GM21619 (cell line): ENCODE data around the gene USO1.
"Not testable (repeated sequence)": the region's sequence is repeated elsewhere in the genome, so short reads cannot be mapped to it uniquely, and the experiment has no call there.

Source experiments
- ATAC-seq: cut with Tn5 transposase; IDR thresholded peaks from one replicate; pipeline ENCODE4 v1.9.1; 2021; ENCODE audit not compliant: unreplicated experiment

Gene USO1

DNA sequence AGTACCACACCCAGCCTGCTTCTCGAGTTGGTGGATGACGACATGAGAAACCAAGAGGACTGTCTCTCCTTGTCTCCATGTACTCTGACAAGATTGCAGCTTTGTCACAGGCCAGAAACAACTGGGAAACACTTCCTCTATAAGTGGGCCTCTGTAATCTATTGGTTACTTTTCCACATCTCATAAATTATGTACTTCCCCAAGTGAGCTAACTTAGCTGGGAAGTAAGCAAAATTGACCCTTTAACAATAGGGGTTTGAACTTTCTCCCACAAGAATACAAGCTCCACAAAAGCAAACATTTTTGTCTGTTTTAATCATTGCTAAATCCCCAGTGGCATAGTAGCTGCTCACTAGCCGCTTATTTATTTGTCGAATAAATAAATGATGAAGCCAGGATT lies 14.1 kb upstream of the USO1 start:
- no peak for ATAC-seq

DNA sequence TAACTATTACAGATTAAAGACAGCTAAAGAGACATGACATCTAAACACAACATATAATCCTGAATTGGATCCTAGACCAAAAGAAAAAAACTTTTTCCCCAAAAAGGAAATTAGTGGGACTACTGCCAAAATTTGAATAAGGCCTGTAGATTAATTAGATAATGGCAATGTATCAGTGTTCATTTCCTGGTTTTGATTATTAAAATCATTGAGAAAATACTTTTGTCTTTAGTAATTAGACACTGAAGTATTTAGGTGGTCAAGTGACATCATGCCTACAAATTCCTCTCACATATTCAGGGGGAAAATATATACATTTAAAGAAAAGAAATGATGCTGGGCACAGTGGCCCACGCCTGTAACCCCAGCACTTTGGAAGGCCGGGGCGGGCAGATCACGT lies 10.4 kb upstream of the USO1 start:
- ATAC-seq = no peak

- ATAC-seq = no peak
Measured at GRCh38 chr4:75714704-75715103, 9.7 kb upstream of the USO1 start.

- ATAC-seq = no peak
Measured at GRCh38 chr4:75715105-75715799, 9.1 kb upstream of the USO1 start.

DNA sequence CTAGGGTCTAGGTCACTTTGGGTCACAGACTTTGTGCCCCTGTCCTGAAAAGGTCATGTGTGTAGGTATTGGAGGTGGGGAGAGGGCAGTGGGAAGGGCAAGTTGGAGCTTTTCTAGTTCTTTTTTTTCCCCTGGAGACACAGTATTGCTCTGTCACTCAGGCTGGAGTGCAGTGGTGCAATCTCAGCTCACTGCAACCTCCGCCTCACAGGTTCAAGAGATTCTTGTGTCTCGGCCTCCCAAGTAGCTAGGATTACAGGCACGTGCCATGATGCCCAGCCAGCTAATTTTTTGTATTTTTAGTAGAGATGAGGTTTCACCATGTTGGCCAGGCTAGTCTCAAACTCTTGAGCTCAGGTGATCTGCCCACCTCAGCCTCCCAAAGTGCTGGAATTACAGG lies 8.3 kb upstream of the USO1 start:
- not testable (repeated sequence) for ATAC-seq

DNA sequence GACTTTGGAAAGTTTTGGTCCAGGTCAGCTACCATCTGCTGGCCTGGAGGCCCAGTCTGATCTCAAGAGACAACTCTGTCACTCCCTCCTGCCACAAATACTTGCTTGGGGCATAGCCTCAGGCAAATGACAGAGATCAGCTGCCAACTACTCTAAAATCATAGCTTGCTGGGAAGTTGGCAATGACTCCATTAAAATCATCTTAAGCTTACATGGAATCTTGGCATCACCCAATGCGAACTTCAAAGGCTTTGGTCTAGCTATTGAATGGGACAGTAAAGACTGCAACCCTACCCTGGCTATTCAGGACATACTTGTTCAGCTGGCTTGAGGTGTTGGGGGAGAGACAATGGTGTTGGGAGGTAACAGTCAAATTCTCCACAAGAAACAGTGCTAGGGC lies 7.0 kb upstream of the USO1 start:
- no peak for ATAC-seq

DNA sequence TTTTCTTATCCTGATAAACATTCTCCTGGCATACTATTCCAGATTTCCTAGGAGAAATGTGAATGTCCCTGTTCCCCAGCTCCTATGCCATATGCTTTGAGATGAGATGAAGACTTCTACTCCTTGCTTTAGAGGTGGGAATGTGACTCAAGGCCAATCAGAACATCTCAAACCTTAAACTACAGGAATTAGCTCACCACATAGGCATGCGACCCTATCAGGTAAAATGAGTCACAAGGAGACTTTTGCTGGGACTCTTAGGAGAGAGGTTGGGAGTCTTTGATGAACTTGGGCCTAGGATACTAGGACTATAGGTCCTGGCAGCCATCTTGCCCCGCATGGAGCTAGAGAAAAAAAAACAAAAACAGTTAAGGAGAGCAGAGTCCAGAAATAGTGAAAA lies 5.8 kb upstream of the USO1 start:
- ATAC-seq = no peak

DNA sequence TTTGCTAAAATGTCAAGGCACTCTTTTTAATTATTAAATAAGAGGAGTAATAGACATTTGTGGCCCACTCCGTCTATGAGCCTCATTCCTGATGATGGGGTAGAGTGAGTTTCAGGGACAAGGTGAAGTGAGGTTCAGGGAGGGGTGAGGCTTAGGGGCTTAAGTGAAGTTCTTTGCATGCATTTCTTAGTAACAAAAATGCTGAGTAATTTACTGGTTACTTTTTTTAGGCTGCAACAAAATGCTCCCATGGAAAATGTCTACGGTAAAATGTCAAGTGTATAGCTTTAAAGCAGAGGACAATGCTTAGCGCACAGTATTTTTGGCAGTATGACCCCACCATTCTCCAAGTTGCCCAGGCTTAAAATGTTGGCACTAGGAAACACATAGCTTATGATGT lies 2.0 kb upstream of the USO1 start:
- ATAC-seq = no peak

DNA sequence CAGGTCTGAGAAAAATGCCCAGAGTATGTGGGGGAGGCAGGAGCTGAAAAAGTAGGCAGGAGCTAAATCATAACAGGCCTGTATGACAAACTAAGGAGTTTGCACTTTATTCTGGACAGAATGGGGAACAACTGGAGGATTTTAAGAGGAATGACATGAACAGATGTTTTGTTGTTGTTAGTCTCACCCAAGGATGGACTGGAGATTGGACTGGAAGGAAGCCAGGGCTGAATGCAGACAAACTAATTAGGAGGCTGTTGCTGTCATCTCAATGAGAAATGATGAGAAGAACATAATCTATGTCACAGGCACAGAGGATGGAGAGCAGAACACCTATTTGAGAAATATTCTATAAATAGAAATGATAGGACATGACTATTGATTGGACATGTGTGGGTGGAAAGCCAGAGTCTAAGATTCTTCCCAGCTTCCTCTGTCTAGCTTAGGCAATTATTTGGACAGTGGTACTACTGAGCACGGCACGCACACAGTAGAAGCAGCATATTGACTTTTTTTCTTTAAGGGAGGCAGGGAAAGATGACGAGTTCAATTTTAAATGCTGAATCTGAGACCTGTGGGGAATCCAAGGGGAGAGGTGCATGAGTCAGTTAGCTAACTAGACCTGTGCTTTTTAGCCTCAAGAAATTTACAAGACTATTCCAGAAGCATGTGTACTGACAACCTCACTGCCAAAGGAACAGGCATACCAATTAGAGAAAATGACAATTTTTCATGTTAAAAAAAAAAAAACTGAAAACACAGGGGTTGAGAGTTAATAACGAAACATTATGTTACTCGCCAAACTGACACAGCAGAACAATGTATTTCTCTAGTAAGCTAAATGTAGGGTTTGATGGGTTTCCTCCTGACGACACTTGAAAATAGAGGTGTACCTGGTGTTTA lies 963 bp upstream of the USO1 start:
- no peak for ATAC-seq

DNA sequence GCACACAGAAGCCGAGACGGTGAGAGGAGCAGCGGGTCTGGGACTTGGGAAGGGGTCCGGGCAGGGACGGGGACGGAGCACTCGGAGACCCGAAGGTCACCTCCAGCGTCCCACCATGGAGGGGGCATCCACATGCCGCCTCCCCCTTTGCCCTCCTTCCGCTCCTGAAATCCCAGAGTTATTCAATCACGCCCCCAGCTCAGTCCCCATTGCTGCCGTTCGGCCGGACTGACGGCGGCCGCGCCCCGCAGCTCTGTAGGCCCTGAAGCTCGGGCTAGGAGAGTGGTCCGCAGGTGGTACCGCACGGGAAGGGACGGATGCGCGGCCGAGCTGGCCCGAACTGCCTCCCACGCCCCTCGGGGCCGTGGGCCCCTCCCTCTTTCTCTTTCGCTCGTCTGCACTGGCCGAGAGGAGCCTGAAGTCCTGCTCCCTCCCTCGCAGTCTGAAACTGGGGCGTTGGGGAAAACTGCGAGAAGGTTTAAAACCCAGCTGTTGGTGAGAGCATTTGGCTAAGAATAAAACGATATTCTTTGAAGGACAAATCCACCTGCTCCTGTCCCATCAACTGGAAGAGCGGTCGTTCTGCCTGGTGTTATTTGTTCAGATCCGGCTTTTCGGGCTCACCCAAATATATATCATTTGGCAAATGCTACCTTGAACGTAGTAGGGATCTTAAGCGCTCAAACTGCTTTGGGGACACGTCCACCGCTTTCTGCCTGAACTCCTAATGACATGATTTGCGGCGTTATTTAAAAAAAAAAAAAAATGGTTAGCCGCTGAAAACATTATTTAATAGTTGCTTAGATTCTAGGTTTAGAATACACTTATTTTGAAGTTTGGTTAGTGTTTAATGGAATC lies 719 bp downstream of the USO1 start:
- ATAC-seq = peak; percentile 57

- ATAC-seq = not testable (repeated sequence)
Measured at GRCh38 chr4:75725942-75726538, 1.7 kb downstream of the USO1 start.

DNA sequence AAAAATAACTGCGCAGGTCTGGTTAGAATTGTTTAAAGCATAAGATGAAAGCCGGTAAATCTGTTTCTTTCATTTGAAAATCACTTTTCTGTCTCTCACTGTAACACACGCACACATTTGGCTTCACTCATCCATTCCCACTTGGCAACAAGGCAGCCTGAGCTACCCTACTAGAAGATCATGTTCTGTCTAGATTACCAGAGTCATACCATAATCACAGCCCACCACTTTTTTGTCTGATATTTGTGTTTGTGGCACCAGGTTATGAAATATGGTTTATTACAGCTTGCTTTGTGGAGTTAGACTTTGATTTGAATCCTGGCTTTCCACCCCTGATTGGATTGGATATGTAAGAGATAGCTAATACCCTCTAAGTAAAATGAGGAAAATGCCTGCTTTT lies 2.2 kb downstream of the USO1 start:
- no peak for ATAC-seq

- ATAC-seq = no peak
Measured at GRCh38 chr4:75727073-75727472, 2.7 kb downstream of the USO1 start.

GRCh38 chr4:75729836-75730235 lies 5.5 kb downstream of the USO1 start:
- ATAC-seq = no peak

- no peak for ATAC-seq
Measured at GRCh38 chr4:75733369-75733768, 9.0 kb downstream of the USO1 start.

GRCh38 chr4:75735525-75735924 lies 11.1 kb downstream of the USO1 start:
- ATAC-seq = no peak

DNA sequence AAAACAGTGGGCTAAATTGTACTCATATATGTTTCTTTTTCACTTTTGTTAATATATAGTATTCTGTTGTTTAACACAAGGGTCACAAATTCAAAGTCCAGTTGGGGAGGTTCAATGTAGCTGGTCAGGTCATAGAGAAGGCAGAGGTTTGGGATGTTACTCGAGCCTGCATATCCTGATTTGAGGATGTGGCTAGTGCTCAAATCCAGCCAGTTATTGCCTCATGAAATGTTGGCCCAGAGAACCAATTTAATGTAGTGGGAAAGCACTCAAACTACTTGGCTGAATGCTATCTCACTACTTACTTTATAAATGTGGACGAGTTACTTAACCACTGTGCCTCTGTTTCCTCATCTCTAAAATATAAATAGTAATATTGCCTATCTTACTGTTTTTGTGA lies 12.5 kb downstream of the USO1 start:
- no peak for ATAC-seq

DNA sequence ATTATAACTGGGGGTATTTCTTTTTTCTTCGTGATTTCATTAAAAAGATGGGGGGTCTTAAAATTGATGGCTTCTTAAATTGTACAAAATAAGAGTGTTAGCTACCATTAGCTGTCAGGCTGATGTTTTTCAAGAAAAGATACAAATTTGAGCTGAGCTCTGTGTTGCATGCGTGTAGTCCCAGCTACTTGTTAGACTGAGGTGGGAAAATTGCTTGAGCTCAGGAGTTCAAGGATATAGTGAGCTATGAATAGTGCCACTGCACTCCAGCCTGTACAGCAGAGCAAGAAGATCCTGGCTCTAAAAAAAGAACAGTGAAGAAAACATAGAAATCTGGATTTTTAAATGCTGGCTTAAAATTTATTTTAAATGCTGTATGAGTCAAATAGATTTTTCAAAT lies 13.0 kb downstream of the USO1 start:
- no peak for ATAC-seq

DNA sequence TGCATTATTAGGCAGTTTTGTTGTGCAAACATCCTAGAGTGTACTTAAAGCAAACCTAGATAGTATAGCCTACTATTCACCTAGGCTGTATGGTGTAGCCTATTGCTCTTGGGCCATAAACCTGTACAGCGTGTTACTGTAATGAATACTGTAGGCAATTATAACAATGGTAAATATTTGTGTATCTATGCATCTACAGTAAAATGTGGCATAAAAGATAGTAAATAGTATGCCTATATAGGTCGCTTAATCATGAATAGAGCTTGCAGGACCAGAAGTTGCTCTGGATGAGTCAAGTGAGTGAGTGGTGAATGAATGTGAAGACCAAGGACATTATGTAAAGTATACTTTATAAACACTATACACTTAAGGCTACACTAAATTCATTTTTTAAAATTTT lies 16.6 kb downstream of the USO1 start:
- ATAC-seq = no peak

GRCh38 chr4:75742451-75742850 lies 18.1 kb downstream of the USO1 start:
- no peak for ATAC-seq

- no peak for ATAC-seq
Measured at GRCh38 chr4:75745161-75745560, 20.8 kb downstream of the USO1 start.
